GM21576 (cell line): ENCODE measurements around the gene RELN.
"Not testable (repeated sequence)": the region's sequence is repeated elsewhere in the genome, so short reads cannot be mapped to it uniquely, and the experiment has no call there.

ENCODE experiments used
- ATAC-seq: cut with Tn5 transposase; IDR thresholded peaks from one replicate; pipeline ENCODE4 v1.9.1; 2021; ENCODE audit warnings: mild to moderate bottlenecking, moderate library complexity; ENCODE audit not compliant: unreplicated experiment

Gene RELN

GRCh38 chr7:103905997-103906396, 83.5 kb downstream of the RELN start:
- no peak for ATAC-seq

DNA sequence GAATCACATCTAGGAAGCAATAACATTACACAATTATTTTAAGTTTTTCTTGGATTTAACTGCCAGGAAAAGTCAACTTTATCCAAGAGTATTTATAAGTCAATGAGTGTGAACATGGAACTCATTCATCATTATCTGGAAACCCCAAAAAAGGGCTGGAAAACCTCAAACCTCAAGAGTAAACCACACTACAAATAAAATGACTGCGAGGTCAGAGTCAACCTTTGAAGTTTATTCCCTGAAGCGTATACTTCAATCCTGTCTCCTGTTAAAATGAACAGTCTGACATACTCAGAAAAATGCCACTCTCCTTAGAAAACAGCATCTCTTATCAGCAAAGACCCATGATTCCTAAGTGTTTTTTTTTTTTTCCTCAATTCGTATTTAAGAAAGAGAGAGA, 86.5 kb downstream of the RELN start:
- ATAC-seq, result no peak

DNA sequence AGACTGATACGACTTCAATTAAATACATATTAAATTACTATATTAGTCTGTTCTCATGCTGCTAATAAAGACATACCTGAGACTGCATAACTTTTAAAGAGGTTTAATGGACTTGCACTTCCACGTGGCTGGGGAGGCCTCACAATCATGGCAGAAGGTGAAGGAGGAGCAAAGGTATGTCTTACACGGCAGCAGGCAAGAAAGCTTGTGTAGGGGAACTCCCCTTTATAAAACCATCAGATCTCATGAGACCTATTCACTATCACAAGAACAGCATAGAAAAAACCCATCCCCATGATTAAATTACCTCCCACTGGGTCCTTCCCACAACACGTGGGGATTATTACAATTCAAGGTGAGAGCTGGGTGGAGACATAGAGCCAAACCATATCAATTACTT, 92.6 kb downstream of the RELN start:
- ATAC-seq, result not testable (repeated sequence)

GRCh38 chr7:103894656-103895596, 94.5 kb downstream of the RELN start:
- ATAC-seq, result no peak

GRCh38 chr7:103893350-103893749, 96.1 kb downstream of the RELN start:
- ATAC-seq, result no peak

- no peak for ATAC-seq
Observed at GRCh38 chr7:103889451-103889850, 100.0 kb downstream of the RELN start.

DNA sequence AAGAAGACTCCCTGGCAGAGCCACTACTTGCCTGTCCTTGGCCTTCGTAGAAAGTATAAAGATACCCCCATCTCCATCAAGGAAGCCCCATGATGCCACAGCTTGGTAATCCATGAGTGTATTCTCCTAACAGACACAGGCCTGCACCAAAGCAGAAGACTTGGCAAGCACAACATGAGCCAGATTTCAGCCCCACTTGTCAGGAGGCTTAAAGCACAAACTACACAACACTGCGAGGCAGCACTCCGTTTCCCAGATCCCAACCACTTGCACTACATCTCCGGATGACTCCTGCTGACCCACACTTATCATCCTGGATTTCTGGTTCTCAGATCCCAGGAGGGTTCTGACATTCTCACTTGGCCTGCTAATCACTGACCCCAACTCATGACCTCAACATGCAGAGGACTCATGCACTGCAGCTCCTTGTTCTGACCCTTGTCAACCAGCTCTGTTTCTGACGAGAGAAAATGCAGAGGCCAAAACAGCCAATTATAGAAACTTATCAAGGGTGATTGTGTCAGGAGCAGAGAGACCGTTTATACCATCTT, 100.8 kb downstream of the RELN start:
- ATAC-seq, result no peak

GRCh38 chr7:103887853-103888602, 101.4 kb downstream of the RELN start:
- ATAC-seq, result no peak

DNA sequence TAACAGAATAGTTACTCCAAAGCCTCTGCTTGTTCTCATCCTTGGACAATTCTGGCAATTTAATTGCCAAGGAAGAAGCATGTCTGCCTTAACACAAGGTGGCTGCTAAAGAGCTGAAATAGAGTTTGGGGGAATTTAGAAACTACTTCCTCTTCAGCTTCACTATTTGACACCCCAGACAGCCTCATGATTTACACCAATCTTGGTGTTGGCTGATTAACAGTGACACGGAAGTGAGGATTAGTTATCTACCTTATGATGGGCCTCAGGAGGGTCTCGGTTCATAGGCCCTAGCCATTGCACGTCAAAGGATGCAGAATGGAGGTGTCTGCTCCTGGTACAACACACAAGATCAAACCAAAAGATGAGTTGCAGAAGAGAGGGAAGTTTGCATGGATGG, 102.4 kb downstream of the RELN start:
- no peak for ATAC-seq

DNA sequence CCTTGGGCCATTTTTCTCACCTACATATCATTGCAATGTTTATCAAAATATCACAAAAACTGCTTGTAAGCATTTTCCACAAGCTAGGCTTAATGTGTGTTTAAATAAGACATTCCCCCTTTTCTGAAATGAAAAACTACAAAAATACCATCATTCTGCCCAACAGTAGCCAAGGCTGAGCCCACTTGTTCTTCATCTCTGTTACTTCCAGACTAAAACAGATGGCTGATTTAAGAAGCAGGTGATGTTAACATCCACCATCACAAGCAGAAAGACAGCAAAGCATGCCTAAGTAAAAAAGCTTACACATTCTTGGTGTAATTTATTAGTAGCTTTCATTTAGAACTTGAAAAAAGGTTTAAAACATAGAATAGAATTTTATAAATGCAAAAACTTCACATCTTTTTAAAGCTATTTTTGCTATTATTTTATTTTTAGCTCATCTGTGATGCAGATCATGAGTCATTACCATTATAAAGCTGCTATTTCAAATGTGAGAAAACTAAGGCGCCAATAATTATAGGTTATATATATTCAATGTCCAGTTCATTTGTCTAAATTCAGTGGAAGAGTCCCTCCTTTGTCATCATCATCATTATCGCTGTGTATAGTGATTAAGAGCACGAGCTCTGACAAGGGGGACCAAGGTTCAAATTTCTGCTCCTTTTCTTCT, 109.4 kb downstream of the RELN start:
- no peak for ATAC-seq

- no peak for ATAC-seq
Observed at GRCh38 chr7:103879411-103879810, 110.0 kb downstream of the RELN start.

DNA sequence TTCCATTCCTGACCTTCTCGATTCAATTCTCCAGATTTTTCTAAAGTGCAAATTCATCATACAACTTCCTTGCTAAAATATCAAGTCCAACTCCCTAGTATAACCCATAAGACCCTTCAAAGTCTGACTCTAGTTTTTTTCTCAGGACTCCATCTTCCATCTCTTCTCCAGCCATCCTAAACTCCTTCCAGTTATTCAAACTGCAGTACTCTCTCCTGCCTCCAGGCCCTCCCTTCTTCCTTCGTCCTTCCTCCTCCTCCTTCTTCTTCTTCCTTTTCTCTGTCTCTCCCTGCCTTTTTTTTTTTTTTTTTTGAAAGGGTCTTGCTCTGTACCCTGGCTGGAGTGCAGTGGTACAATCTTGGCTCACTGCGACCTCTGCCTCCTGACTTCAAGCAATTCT, 111.9 kb downstream of the RELN start:
- ATAC-seq, result no peak

DNA sequence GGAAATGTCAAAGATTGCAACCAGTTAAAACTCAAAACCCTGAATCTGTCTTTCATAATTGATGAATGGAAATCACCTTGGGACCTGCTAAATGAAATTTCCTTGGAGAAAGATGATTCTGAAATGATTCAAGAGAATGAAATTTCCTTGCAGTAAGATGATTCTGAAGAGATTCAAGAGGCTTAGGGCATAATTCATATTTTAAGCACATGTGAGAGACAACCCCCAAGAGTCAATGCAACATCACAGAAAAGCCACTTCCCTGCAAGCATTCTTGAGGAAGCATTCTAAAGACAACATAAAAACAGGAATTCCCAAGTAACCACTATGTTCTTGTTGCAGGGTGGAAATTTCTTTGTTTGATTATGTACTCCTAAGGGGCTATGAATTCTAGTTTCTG, 113.7 kb downstream of the RELN start:
- no peak for ATAC-seq

DNA sequence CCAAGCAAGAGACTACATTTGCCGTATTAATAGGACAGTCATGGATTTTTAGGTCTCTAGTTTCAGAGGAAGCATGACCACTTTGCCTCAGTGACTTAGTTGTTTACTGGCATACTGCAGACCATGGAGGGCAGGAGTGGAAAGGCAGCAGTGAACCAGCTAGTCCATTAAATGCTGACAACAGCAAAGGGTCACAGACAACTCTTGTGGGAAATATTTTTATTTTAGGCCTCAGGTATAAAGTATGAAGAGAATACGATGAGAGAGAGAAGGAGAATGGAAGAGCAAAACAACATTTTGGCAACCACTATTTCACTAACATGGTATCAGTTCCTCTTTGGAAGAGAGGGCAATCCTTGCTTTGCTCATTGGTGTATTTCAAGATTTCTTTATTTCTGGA, 118.0 kb downstream of the RELN start:
- ATAC-seq, result no peak

- ATAC-seq, result no peak
Observed at GRCh38 chr7:103870664-103871063, 118.8 kb downstream of the RELN start.

DNA sequence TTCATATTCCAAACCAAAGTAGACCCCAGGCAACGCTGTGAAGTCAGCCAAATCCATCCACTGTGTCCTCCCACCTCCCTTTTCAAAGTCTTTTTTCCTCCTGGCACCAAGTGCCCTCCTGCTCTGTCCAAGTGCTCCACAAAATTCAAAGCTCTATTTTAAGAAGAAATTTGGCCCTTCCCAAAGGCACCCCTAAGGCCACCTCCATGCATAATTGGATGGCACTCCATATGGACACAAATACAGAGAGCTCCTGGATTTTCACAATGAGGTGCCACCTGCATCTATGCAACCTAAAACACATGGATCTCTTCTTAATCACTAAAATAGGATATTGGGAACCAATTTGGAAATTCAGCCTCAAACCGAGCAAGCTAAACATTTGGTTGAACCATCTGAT, 121.6 kb downstream of the RELN start:
- no peak for ATAC-seq

DNA sequence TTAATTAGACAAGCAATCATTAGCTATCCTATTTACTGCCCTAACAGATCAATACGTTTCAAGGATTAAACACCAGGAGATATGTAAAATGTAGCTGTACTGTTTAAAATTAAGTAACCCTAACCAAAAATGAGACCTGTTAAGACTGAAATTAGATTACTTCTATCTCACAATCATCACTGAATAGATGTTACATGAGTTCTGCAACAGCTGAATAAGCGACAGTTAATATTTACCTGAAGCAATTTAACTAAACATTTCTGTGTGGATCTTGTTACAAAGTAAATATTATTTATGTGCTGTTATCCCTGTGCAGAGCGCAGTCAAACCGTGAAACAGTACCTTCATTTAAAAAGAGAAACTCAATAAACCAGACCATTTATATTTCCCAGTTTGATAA, 122.5 kb downstream of the RELN start:
- ATAC-seq, result no peak

DNA sequence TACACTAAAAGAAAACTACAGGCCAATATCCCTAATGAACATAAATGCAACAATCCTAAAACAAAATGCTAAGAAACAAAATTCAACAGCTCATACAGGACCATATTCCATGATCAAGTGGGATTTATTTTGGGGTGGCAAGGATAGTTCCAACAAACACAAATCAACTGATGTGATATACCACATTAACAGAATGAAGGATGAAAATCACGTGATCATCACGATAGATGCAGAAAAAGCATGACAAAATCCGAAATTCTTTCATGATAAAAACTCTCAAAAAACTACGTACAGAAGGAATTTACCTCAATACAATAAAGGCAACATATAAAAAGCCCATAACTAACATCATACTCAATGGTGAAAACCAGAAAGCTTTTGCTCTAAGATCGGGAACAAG, 124.0 kb downstream of the RELN start:
- ATAC-seq, result no peak

- no peak for ATAC-seq
Observed at GRCh38 chr7:103862302-103863035, 127.0 kb downstream of the RELN start.

- ATAC-seq, result no peak
Observed at GRCh38 chr7:103859709-103860108, 129.7 kb downstream of the RELN start.

DNA sequence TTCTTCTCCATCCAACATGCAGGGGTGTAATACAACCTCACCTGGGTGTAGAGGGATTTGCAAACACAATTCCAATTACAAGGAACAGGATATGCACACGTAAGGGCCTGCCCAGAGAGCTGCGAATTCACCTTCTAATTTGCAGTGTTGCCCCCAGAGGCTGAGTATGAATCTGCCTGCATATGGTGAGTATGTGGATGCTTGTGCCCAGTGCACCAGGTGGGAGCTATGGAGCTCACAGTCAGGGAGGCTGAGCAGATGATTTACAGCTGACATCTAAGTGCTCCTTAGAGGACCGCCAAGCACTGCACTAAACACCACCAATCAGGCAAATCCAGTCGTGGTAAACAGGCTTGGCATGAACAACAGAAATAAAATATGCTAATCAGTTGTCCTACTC, 132.0 kb downstream of the RELN start:
- no peak for ATAC-seq
